ENCODE data around the gene GGTLC1.

GGTLC1 gene

DNA sequence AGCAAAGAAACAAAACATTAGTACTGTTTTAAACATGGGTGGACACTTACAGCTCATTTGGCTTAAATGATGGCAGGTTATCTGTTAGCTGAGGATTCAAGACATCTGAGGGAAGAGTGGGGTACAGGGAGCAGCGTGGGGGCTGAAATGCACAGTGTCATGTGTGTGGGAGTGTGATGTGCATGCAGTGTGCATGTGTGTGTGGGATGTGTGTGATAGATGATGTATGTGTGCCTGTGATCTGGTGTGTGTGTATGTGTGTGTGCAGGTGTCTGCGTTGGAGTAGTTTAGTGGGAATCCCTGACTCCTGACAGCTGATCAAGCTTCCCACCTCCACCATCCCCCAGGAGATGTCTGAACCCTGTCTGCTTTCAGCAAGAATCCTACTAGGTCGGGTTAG, 25.4 kb upstream of the GGTLC1 start:
- no peaks in the 10 kb centered on the region for H3K27me3 ChIP-seq (ENCODE audit: insufficient read depth, low read length, poor library complexity)
- H3K9me3 ChIP-seq (ENCODE audit: insufficient read depth, low read length, severe bottlenecking), result no peaks in the 10 kb centered on the region
- H3K4me1 ChIP-seq (ENCODE audit: insufficient read depth, low read length), result no peaks in the 10 kb centered on the region
- H3K4me3 ChIP-seq (ENCODE audit: low read depth in 1 of 2, low read length in 2 of 2), result no peak overlapping the region
- H3K27ac ChIP-seq (ENCODE audit: low read length), result no peak overlapping the region
- no peaks in the 10 kb centered on the region for H3K36me3 ChIP-seq (ENCODE audit: insufficient read depth, low read length)
- no peak for DNase-seq
- TF ChIP-seq EZH2 (IDR thresholded peaks at IDR 0.05; ENCODE audit: borderline replicate concordance, low read depth, low read length, severe bottlenecking), result no peak
- no peak for TF ChIP-seq CTCF (IDR thresholded peaks at IDR 0.05; ENCODE audit: borderline replicate concordance, extremely low read depth, low read length, poor library complexity, severe bottlenecking)
- H3K9ac ChIP-seq (ENCODE audit: low read depth, low read length), result no peak overlapping the region
- ATAC-seq (ENCODE audit: insufficient read depth, low read depth), result no peak
- no peaks in the 10 kb centered on the region for H4K20me1 ChIP-seq (ENCODE audit: insufficient read depth, low read length)
- no peaks in the 10 kb centered on the region for H3K79me2 ChIP-seq (ENCODE audit: insufficient read depth, low read length)
- H3K4me2 ChIP-seq (ENCODE audit: insufficient read depth, low read length), result no peak overlapping the region
- no peak overlapping the region for H2AFZ ChIP-seq (ENCODE audit: low read depth, low read length)

- Histone ChIP-seq H3K27ac (ENCODE audit: low read length) (no peak overlapping the region), H3K9ac (ENCODE audit: low read depth, low read length) (no peak overlapping the region), H3K36me3 (ENCODE audit: insufficient read depth, low read length) (no peaks in the 10 kb centered on the region), H3K4me2 (ENCODE audit: insufficient read depth, low read length) (no peak overlapping the region), H3K9me3 (ENCODE audit: insufficient read depth, low read length, severe bottlenecking) (no peaks in the 10 kb centered on the region), H3K27me3 (ENCODE audit: insufficient read depth, low read length, poor library complexity) (no peaks in the 10 kb centered on the region), H2AFZ (ENCODE audit: low read depth, low read length) (no peak overlapping the region), H3K79me2 (ENCODE audit: insufficient read depth, low read length) (no peaks in the 10 kb centered on the region), H3K4me1 (ENCODE audit: insufficient read depth, low read length) (no peaks in the 10 kb centered on the region), H4K20me1 (ENCODE audit: insufficient read depth, low read length) (no peaks in the 10 kb centered on the region), H3K4me3 (ENCODE audit: low read depth in 1 of 2, low read length in 2 of 2) (no peak overlapping the region)
- TF ChIP-seq CTCF (IDR thresholded peaks at IDR 0.05; ENCODE audit: borderline replicate concordance, extremely low read depth, low read length, poor library complexity, severe bottlenecking) (no peak), EZH2 (IDR thresholded peaks at IDR 0.05; ENCODE audit: borderline replicate concordance, low read depth, low read length, severe bottlenecking) (no peak)
- ATAC-seq (ENCODE audit: insufficient read depth, low read depth) (no peak), DNase-seq (no peak)
These were observed 22.7 kb upstream of the GGTLC1 start for GRCh38 chr20:24011282-24011681.

- Histone ChIP-seq H2AFZ (ENCODE audit: low read depth, low read length) (no peak overlapping the region), H3K4me2 (ENCODE audit: insufficient read depth, low read length) (no peak overlapping the region), H3K79me2 (ENCODE audit: insufficient read depth, low read length) (no peaks in the 10 kb centered on the region), H4K20me1 (ENCODE audit: insufficient read depth, low read length) (no peaks in the 10 kb centered on the region), H3K36me3 (ENCODE audit: insufficient read depth, low read length) (no peaks in the 10 kb centered on the region), H3K9ac (ENCODE audit: low read depth, low read length) (no peak overlapping the region), H3K4me1 (ENCODE audit: insufficient read depth, low read length) (no peaks in the 10 kb centered on the region), H3K27me3 (ENCODE audit: insufficient read depth, low read length, poor library complexity) (no peaks in the 10 kb centered on the region), H3K9me3 (ENCODE audit: insufficient read depth, low read length, severe bottlenecking) (no peaks in the 10 kb centered on the region), H3K4me3 (ENCODE audit: low read depth in 1 of 2, low read length in 2 of 2) (no peak overlapping the region), H3K27ac (ENCODE audit: low read length) (no peak overlapping the region)
- ATAC-seq (ENCODE audit: insufficient read depth, low read depth) (no peak), DNase-seq (no peak)
- no peak for TF ChIP-seq EZH2 (IDR thresholded peaks at IDR 0.05; ENCODE audit: borderline replicate concordance, low read depth, low read length, severe bottlenecking)
- no peak for TF ChIP-seq CTCF (IDR thresholded peaks at IDR 0.05; ENCODE audit: borderline replicate concordance, extremely low read depth, low read length, poor library complexity, severe bottlenecking)
These were observed 19.2 kb upstream of the GGTLC1 start for GRCh38 chr20:24007758-24008157.

DNA sequence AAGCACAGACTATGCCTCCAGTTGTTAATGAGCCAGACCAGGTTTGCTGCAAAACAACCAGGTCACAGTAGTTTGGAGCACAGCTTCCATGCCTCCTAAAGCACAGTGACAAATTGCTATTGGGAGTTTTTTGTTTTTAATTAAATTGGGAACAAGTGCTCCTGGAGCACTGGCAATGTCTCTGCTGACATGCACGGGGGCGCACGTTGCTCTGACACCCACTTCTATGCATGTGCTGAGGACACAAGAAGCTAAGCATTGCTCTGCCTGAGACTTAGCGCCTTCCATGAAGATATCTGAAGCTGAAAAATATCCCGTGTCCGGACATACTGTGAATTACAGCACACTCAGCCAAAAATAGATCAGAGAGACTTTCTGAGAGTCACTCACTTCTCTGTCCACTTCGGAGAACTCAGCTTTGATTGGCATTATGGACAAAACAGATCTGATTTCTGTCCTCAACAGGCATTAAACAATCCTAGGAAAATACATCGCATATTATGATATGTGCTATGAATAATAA, 18.6 kb upstream of the GGTLC1 start:
- no peaks in the 10 kb centered on the region for H3K36me3 ChIP-seq (ENCODE audit: insufficient read depth, low read length)
- ATAC-seq (ENCODE audit: insufficient read depth, low read depth) (no peak), DNase-seq (no peak)
- H2AFZ ChIP-seq (ENCODE audit: low read depth, low read length), result no peak overlapping the region
- no peak overlapping the region for H3K4me3 ChIP-seq (ENCODE audit: low read depth in 1 of 2, low read length in 2 of 2)
- H3K4me2 ChIP-seq (ENCODE audit: insufficient read depth, low read length), result no peak overlapping the region
- H3K27me3 ChIP-seq (ENCODE audit: insufficient read depth, low read length, poor library complexity), result no peaks in the 10 kb centered on the region
- no peak overlapping the region for H3K27ac ChIP-seq (ENCODE audit: low read length)
- no peak overlapping the region for H3K9ac ChIP-seq (ENCODE audit: low read depth, low read length)
- H3K9me3 ChIP-seq (ENCODE audit: insufficient read depth, low read length, severe bottlenecking), result no peaks in the 10 kb centered on the region
- no peaks in the 10 kb centered on the region for H4K20me1 ChIP-seq (ENCODE audit: insufficient read depth, low read length)
- TF ChIP-seq EZH2 (IDR thresholded peaks at IDR 0.05; ENCODE audit: borderline replicate concordance, low read depth, low read length, severe bottlenecking), result no peak
- no peak for TF ChIP-seq CTCF (IDR thresholded peaks at IDR 0.05; ENCODE audit: borderline replicate concordance, extremely low read depth, low read length, poor library complexity, severe bottlenecking)
- H3K79me2 ChIP-seq (ENCODE audit: insufficient read depth, low read length), result no peaks in the 10 kb centered on the region
- no peaks in the 10 kb centered on the region for H3K4me1 ChIP-seq (ENCODE audit: insufficient read depth, low read length)
